Upper lobe of left lung (tissue), 6 donors: ENCODE data around the gene CTBP1. TPM values are rescaled to one million over a fixed set of nuclear protein-coding genes. Genes with fewer than 3 reads are reported as not detected.

Source experiments
- ATAC-seq, 2 donors: fragments of 200-7000 bp; cut with Tn5 transposase; one replicate each; pipeline ENCODE4 v1.9.1; 2022; ENCODE audit warnings: mild to moderate bottlenecking in 2 of 2, moderate library complexity in 2 of 2; ENCODE audit not compliant: low FRiP score in 2 of 2
- DNase-seq, 2 donors: peaks; one replicate each; pipeline ENCODE4 v3.0.0-alpha.2; 2019 to 2020
- H3K27ac ChIP-seq, 4 donors: fragments of 200-600 bp; sonication (generic); one replicate each; pipeline ENCODE4 v1.5.1; 2016 to 2019
- H3K27me3 ChIP-seq, 4 donors: fragments of 200-600 bp; sonication (generic); one replicate each; pipeline ENCODE4 v1.5.1; 2017 to 2019
- H3K36me3 ChIP-seq, 4 donors: fragments of 200-600 bp; sonication (generic); one replicate each; pipeline ENCODE4 v1.5.1; 2016 to 2019
- H3K4me1 ChIP-seq, 4 donors: fragments of 200-600 bp; sonication (generic); one replicate each; pipeline ENCODE4 v1.5.1; 2018 to 2019
- H3K4me3 ChIP-seq, 4 donors: fragments of 200-600 bp; sonication (generic); one replicate each; pipeline ENCODE4 v1.5.1; 2017 to 2019; ENCODE audit warnings: mild to moderate bottlenecking in 2 of 4, moderate library complexity in 1 of 4
- H3K9me3 ChIP-seq, 4 donors: fragments of 200-600 bp; sonication (generic); one replicate each; pipeline ENCODE4 v1.5.1; 2018 to 2019
- EP300 ChIP-seq, 4 donors: sonication (generic); formaldehyde crosslinking; IDR thresholded peaks; one replicate each; pipeline ENCODE4 v1.5.1; 2017; ENCODE audit warnings: antibody characterized with exemption in 4 of 4, control low read depth in 2 of 4
- POLR2A ChIP-seq, 4 donors: fragments of 450-650 bp; IDR thresholded peaks; one replicate each; pipeline ENCODE4 v1.5.1; 2016 to 2017; ENCODE audit warnings: antibody characterized with exemption in 4 of 4, mild to moderate bottlenecking in 2 of 4
- POLR2AphosphoS5 ChIP-seq, 2 donors: sonication (generic); formaldehyde crosslinking; IDR thresholded peaks; one replicate each; pipeline ENCODE4 v1.5.1; 2017; ENCODE audit warnings: antibody characterized with exemption in 2 of 2
- WGBS, 2 donors: methylation state at CpG; one replicate each; pipeline ENCODE4 v1.1.5; 2017 to 2018; 5-methylcytosine and 5-hydroxymethylcytosine counted together
- total RNA-seq, 6 donors: library from RNA; depleted of rRNA in 4 of 6; stranded (reverse); fragments of >200 nt in 4 of 6; gene quantifications; one replicate each; pipeline versions ENCODE4 v1.1.0 to v1.2.1, GENCODE V29; 2016 to 2021
- TF ChIP-seq, protein P1 (sequence below), 6 experiments: fragments of 450-650 bp in 4 of 6; fragments of 200-600 bp in 2 of 6; sonication (generic) in 2 of 6; IDR thresholded peaks; one replicate each; pipeline ENCODE4 v1.5.1; 2016 to 2019; ENCODE audit warnings: antibody characterized with exemption in 6 of 6
- donor health status: DM: no; HTN: no; CAD: no; lungs with moderate emphysema.
- donor health status: DM: no; HTN: yes; CAD: no; lungs with severe emphysema.

CTBP1 gene
- total RNA-seq, 6 donors from 2014 or later, result 142 to 483 (median 213) TPM

- DNase-seq (peak in 1 of 2 donors; percentile 54), ATAC-seq (no peak)
- 85 to 97% methylated on average over 5 to 20 of the region's 22 CpGs for WGBS, 2 donors
- H3K27ac ChIP-seq, result peak overlapping the region; percentile 78 to 84 (median 79)
- no peaks in the 10 kb centered on the region for H3K27me3 ChIP-seq
- H3K4me3 ChIP-seq, result no peak overlapping the region
- H3K4me1 ChIP-seq, result peaks cover 41 to 64% (median 54%) of the 10 kb centered on the region in 4 donors
- TF ChIP-seq POLR2AphosphoS5 (IDR thresholded peaks at IDR 0.05), result no peak
- no peak for TF ChIP-seq EP300 (IDR thresholded peaks at IDR 0.05)
- TF ChIP-seq, protein P1, sequence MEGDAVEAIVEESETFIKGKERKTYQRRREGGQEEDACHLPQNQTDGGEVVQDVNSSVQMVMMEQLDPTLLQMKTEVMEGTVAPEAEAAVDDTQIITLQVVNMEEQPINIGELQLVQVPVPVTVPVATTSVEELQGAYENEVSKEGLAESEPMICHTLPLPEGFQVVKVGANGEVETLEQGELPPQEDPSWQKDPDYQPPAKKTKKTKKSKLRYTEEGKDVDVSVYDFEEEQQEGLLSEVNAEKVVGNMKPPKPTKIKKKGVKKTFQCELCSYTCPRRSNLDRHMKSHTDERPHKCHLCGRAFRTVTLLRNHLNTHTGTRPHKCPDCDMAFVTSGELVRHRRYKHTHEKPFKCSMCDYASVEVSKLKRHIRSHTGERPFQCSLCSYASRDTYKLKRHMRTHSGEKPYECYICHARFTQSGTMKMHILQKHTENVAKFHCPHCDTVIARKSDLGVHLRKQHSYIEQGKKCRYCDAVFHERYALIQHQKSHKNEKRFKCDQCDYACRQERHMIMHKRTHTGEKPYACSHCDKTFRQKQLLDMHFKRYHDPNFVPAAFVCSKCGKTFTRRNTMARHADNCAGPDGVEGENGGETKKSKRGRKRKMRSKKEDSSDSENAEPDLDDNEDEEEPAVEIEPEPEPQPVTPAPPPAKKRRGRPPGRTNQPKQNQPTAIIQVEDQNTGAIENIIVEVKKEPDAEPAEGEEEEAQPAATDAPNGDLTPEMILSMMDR (IDR thresholded peaks at IDR 0.05), result no peak
- no peak for TF ChIP-seq POLR2A (IDR thresholded peaks at IDR 0.05)
- H3K9me3 ChIP-seq, result no peaks in the 10 kb centered on the region
- H3K36me3 ChIP-seq, result peaks cover 3 to 51% (median 41%) of the 10 kb centered on the region in 4 donors
Measured at GRCh38 chr4:1210241-1210841, 38.6 kb downstream of the CTBP1 start.

- 70 to 71% methylated on average over 9 of the region's 11 CpGs for WGBS, 2 donors
- H3K27me3 ChIP-seq, result no peaks in the 10 kb centered on the region
- H3K4me1 ChIP-seq, result peaks cover 46 to 68% (median 60%) of the 10 kb centered on the region in 4 donors
- no peak overlapping the region for H3K4me3 ChIP-seq
- H3K9me3 ChIP-seq, result no peaks in the 10 kb centered on the region
- DNase-seq (peak; percentile 45 to 89), ATAC-seq (peak; percentile 63 to 92)
- peaks cover 0 to 46% (median 36%) of the 10 kb centered on the region in 4 donors for H3K36me3 ChIP-seq
- H3K27ac ChIP-seq, result peak overlapping the region; percentile 78 to 84 (median 79)
- TF ChIP-seq EP300 (IDR thresholded peaks at IDR 0.05) (no peak), POLR2A (IDR thresholded peaks at IDR 0.05) (no peak), POLR2AphosphoS5 (IDR thresholded peaks at IDR 0.05) (peak; percentile 10 to 51)
- TF ChIP-seq, protein P1 (IDR thresholded peaks at IDR 0.05), result no peak
Measured at GRCh38 chr4:1209821-1210220, 39.1 kb downstream of the CTBP1 start.

- DNase-seq (peak in 1 of 2 donors; percentile 85), ATAC-seq (peak in 1 of 2 donors; percentile 3)
- Histone ChIP-seq H3K27ac (peak overlapping the region; percentile 78 to 84 (median 79)), H3K27me3 (no peaks in the 10 kb centered on the region), H3K9me3 (no peaks in the 10 kb centered on the region), H3K4me3 (no peak overlapping the region), H3K4me1 (peaks cover 50 to 74% (median 66%) of the 10 kb centered on the region in 4 donors), H3K36me3 (peaks cover 0 to 39% (median 29%) of the 10 kb centered on the region in 4 donors)
- TF ChIP-seq EP300 (IDR thresholded peaks at IDR 0.05) (peak in 1 of 4 donors; percentile 52), POLR2AphosphoS5 (IDR thresholded peaks at IDR 0.05) (peak in 1 of 2 donors; percentile 20), POLR2A (IDR thresholded peaks at IDR 0.05) (no peak)
- 73 to 76% methylated on average over 20 to 31 of the region's 31 CpGs for WGBS, 2 donors
Measured at GRCh38 chr4:1208970-1209704, 39.8 kb downstream of the CTBP1 start.

GRCh38 chr4:1208266-1208961 lies 40.5 kb downstream of the CTBP1 start:
- no peak overlapping the region for H3K4me3 ChIP-seq
- H3K27ac ChIP-seq, result peak overlapping the region; percentile 78 to 84 (median 79)
- WGBS, 2 donors, result 75 to 90% methylated on average over 18 to 37 of the region's 37 CpGs
- DNase-seq (peak; percentile 20 to 85), ATAC-seq (peak in 1 of 2 donors; percentile 12)
- no peaks in the 10 kb centered on the region for H3K27me3 ChIP-seq
- TF ChIP-seq, protein P1 (IDR thresholded peaks at IDR 0.05), result no peak
- TF ChIP-seq EP300 (IDR thresholded peaks at IDR 0.05), result no peak
- TF ChIP-seq POLR2A (IDR thresholded peaks at IDR 0.05), result no peak
- TF ChIP-seq POLR2AphosphoS5 (IDR thresholded peaks at IDR 0.05), result no peak
- H3K9me3 ChIP-seq, result no peaks in the 10 kb centered on the region
- H3K4me1 ChIP-seq, result peaks cover 54 to 79% (median 72%) of the 10 kb centered on the region in 4 donors
- peaks cover 0 to 32% (median 22%) of the 10 kb centered on the region in 4 donors for H3K36me3 ChIP-seq
